Muscle layer of duodenum (tissue), 2 donors: Measurements from ENCODE around the gene ZXDC.

Source experiments
- H3K27ac ChIP-seq: one replicate; pipeline ENCODE4 v1.7.0; 2013; ENCODE audit warnings: mild to moderate bottlenecking, low read length
- H3K27me3 ChIP-seq: one replicate; pipeline ENCODE4 v1.7.0; 2013; ENCODE audit warnings: low read depth, mild to moderate bottlenecking, control low read depth, low read length
- H3K36me3 ChIP-seq, 2 donors: one replicate each; pipeline ENCODE4 v1.7.0; 2013; ENCODE audit warnings: low read length in 2 of 2, control low read depth in 1 of 2, mild to moderate bottlenecking in 1 of 2; ENCODE audit not compliant: insufficient read depth in 2 of 2, control insufficient read depth in 1 of 2
- H3K4me1 ChIP-seq, 2 donors: one replicate each; pipeline ENCODE4 v1.7.0; 2013; ENCODE audit warnings: low read length in 2 of 2, mild to moderate bottlenecking in 2 of 2, control low read depth in 1 of 2, moderate library complexity in 1 of 2; ENCODE audit not compliant: insufficient read depth in 2 of 2, control insufficient read depth in 1 of 2
- H3K4me3 ChIP-seq, 2 donors: one replicate each; pipeline ENCODE4 v1.7.0; 2013; ENCODE audit warnings: low read length in 2 of 2, low read depth in 1 of 2, mild to moderate bottlenecking in 1 of 2
- H3K9me3 ChIP-seq, 2 donors: one replicate each; pipeline ENCODE4 v1.7.0; 2013; ENCODE audit warnings: low read length in 2 of 2, control low read depth in 1 of 2, mild to moderate bottlenecking in 1 of 2; ENCODE audit not compliant: control insufficient read depth in 1 of 2
- donor health status: healthy.

Gene ZXDC

DNA sequence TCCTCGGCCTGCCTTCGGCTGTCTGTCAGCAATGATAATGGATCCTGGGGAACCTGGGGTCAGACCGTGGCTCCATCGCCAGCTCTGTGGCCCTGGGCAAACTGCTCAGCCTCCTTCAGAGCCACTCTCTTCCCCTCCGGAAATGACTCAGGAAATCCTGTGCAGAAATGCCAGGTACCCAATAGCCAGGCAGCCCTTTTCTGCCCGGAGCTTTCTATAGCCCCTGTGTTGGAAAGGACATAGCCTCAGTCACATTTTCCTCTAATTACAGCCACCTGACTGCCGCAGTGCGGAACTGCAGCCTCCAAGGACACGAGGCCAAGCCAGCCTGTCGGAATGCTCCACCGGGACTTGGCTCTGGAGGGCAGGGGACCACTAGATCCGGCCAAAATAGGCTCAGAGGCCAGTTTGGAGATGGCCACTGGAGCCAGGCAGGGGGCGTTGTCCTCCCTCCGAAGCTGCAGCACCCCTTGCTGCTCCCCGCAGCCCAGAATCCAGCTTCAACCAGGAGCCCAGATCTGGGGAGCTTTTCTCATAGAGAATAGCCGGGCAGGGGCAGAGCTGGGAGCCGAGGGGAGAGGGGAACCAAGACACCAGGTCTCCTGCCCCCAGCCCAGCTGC, 11.6 kb upstream of the ZXDC start:
- Histone ChIP-seq H3K27me3 (no peaks in the 10 kb centered on the region), H3K4me1 (no peaks in the 10 kb centered on the region), H3K36me3 (no peaks in the 10 kb centered on the region), H3K27ac (no peak overlapping the region), H3K4me3 (no peak overlapping the region), H3K9me3 (no peaks in the 10 kb centered on the region)

DNA sequence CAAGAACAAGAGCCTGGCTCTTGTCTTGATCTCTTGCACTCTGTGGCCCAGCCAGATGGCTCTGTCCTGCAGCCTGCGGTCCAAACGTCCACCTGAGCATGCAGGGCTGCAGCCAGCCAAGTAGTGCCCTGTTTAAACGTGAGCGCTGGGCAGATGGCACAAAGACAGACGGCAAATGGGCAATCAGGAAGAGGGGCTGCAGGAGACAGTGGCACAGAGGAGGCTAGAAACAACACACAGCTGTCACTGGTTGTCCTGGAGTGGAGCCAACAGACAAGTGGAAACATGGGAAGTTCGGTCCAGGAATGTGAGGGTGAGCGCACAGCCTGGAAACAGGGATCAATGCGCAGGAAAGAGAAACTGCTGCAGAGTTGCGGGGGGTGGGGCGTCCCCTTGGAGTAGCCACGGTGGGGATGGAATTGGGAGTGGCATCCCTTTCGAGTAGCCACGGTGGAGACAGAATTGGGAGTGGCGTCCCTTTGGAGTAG, 10.7 kb upstream of the ZXDC start:
- Histone ChIP-seq H3K27ac (no peak overlapping the region), H3K9me3 (no peaks in the 10 kb centered on the region), H3K36me3 (no peaks in the 10 kb centered on the region), H3K4me3 (no peak overlapping the region), H3K4me1 (no peaks in the 10 kb centered on the region), H3K27me3 (no peaks in the 10 kb centered on the region)

DNA sequence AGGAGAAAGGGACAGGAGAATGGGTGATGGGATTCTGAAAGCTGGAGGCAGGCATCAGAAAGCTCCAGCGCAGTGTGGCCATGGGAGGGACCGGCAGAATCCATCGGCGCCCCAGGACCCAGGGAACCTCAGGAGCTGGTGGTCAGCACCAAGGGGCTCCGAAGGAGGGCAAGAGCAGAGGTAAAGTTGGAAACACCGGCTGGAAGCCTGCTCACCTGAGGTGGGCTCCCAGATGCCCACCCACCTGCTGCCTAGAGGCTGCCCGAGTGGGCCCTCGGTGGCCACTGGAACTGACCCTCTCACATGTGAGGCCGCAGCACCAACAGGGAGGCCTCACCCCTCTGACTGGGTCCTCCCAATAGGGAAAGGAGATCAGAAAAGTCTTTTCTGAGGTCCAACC, 10.3 kb upstream of the ZXDC start:
- Histone ChIP-seq H3K4me3 (no peak overlapping the region), H3K36me3 (no peaks in the 10 kb centered on the region), H3K4me1 (no peaks in the 10 kb centered on the region), H3K27me3 (no peaks in the 10 kb centered on the region), H3K9me3 (no peaks in the 10 kb centered on the region), H3K27ac (no peak overlapping the region)

DNA sequence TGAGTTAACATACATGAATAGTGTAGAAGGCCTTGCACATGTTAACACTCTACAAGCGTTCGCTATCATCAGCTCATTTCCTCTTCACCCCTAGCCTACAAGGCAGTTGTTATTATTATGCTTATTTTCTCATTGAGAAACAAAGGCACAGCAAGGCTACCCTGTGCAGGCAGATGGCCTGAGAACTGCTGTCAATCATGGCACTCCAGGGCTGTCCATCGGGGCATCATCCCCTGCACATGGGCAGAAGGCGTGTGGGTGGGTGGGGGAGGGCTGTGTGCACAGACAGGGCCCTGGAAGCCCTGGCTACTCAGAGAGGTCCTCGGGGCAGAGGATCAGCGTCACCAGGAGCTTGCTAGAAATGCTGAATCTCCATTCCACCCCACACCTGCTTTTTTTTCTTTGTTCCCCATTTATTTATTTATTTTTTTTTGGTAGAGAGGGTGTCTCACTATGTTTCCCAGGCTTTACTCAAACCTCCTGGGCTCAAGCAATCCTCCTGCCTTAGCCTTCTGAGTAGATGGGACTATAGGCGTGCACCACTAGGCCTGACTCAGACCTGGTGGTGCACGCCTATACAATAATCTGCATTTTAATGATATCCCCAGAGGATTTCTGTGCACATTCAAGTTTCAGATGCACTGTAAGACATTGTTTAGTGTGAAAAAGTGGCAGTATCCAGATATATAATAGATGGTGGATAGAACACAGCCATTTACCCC, 9.6 kb upstream of the ZXDC start:
- H3K36me3 ChIP-seq, result no peaks in the 10 kb centered on the region
- no peaks in the 10 kb centered on the region for H3K27me3 ChIP-seq
- H3K9me3 ChIP-seq, result no peaks in the 10 kb centered on the region
- no peak overlapping the region for H3K27ac ChIP-seq
- H3K4me3 ChIP-seq, result no peak overlapping the region
- H3K4me1 ChIP-seq, result no peaks in the 10 kb centered on the region

DNA sequence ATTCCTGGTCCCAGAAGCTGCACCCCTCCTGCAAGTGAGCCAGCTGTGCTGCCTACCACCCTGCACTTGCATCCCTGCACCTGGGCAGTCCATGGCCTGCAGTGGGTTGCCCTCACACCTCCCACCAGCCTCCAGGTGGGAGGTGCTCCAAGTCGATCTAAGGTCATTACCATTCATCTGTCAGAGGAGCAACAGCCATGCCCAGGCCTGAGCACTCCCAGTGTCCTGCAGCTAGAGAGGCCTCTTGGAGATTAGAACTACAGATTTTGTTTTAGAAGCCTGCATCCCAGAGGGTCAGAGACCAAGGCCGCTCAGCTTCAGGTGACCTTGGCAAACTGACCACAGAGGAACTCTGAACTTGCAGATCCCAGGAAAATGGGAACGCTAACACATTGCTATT, 9.0 kb upstream of the ZXDC start:
- H3K4me3 ChIP-seq, result no peak overlapping the region
- no peaks in the 10 kb centered on the region for H3K4me1 ChIP-seq
- no peak overlapping the region for H3K27ac ChIP-seq
- no peaks in the 10 kb centered on the region for H3K36me3 ChIP-seq
- H3K27me3 ChIP-seq, result no peaks in the 10 kb centered on the region
- H3K9me3 ChIP-seq, result no peaks in the 10 kb centered on the region

DNA sequence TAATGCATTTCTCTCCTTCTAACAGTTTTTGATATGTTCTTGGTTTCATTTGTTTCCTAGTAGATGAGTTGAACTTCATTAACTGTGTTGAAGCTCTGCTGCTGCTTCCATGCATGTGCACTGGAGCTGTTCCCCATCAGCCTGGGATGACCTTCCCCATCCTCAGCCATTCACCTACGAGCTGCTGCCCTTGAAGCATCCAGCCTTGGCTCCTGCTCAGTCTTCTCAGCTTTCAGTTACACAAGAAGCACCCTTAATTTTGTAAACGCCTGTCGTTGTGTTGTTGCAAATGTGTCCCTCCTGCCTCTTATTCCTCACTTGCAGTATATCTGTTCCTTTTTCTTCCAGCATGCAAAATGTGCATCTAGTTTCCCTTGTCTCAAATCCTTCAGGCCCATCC, 8.5 kb upstream of the ZXDC start:
- no peaks in the 10 kb centered on the region for H3K36me3 ChIP-seq
- no peak overlapping the region for H3K27ac ChIP-seq
- H3K4me1 ChIP-seq, result no peaks in the 10 kb centered on the region
- no peak overlapping the region for H3K4me3 ChIP-seq
- no peaks in the 10 kb centered on the region for H3K27me3 ChIP-seq
- H3K9me3 ChIP-seq, result no peaks in the 10 kb centered on the region

DNA sequence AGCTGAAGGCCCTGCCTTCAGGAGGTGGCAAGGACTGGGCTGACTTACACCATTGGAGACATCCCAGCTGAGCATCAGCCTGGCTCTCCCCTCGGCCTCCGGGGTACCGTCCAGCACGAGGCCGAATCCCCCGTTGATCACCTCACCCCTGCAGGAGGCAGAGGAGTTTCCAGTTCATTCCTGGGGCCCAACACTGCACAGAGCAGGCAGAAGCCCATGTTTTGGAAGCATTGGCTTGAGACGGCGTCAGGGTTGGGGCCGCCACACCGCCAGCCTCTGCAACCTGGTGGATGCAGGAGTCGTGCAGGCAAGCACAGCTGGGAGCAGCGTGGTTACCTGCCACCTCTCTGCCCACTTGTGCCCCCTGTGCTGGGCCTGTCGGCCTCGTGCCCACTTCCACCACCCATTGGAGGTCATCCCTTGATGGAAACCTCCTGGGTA, 7.7 kb upstream of the ZXDC start:
- H3K4me3 ChIP-seq, result no peak overlapping the region
- H3K27ac ChIP-seq, result no peak overlapping the region
- no peaks in the 10 kb centered on the region for H3K4me1 ChIP-seq
- no peaks in the 10 kb centered on the region for H3K9me3 ChIP-seq
- no peaks in the 10 kb centered on the region for H3K36me3 ChIP-seq
- no peaks in the 10 kb centered on the region for H3K27me3 ChIP-seq

DNA sequence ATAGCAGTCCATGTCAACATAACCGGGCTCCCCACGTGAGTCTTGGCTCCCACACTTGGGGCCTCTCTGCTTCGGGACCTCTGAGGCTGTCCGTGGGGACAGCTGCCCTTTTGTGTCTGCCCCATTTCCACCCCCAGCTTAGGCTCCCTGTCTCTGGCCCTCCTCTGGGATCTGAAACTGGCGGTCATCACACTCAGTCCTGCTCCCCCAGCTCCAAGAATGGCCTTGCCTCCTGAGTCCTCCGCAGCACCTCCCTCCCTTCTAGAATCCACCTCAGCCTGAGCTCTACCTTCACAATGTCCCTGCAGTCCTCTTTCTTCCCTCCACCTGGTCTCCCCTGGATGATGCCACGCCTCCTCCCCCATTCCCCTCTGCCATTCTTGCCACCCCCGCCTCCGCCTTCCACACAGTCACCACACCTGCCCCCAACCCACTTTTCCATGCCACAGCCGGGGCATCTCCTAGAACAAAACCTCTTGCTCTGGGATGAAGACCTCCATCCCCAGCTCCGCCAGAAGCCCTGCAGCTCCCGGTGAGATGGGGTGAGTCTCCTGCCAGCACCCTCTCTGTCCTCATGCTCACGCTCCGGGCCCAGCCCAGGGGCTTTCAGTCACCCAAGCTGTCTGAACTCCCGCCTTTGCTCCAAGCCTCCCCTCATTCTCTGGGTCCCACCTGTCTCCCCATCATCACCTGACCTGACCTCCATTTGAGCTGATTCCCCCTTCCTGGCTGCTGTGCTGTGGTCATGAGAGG, 7.0 kb upstream of the ZXDC start:
- Histone ChIP-seq H3K36me3 (no peaks in the 10 kb centered on the region), H3K27ac (no peak overlapping the region), H3K4me1 (no peaks in the 10 kb centered on the region), H3K4me3 (no peak overlapping the region), H3K9me3 (no peaks in the 10 kb centered on the region), H3K27me3 (no peaks in the 10 kb centered on the region)

DNA sequence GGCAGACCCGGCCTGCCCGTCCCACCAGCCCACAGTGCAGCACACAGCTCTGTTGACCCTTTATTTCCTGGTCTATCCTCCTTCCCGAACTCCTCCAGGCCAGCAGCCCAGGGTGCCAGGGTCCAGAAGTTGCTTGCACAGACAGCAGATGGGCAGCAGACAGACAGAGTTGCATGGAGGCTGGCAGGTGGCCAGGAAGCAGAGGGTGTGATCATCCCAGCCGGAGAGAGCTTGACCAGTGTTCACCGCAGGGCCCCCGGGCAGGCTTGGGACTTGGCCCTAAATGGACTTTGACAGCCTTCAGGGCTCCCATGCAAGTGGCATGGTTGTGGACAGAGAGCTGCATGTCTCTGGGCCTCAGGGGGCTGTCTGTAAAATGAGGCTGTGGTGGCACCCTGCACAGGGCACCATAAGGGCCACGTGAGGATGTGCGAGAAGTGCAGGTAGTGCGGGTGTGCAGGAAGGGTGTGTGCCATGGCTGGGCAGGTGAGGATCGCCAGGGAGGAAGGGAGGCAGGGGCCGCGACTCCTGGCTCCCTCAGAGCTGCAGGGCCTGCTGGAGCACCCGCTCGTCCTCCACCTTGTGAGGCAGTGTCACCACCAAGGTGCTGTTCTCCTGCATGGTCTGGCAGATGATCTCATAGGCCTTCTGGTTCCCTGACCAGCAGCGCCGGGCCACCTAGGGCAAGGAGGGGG, 6.3 kb upstream of the ZXDC start:
- no peaks in the 10 kb centered on the region for H3K27me3 ChIP-seq
- H3K36me3 ChIP-seq, result no peaks in the 10 kb centered on the region
- H3K4me1 ChIP-seq, result no peaks in the 10 kb centered on the region
- no peaks in the 10 kb centered on the region for H3K9me3 ChIP-seq
- H3K27ac ChIP-seq, result no peak overlapping the region
- H3K4me3 ChIP-seq, result no peak overlapping the region

DNA sequence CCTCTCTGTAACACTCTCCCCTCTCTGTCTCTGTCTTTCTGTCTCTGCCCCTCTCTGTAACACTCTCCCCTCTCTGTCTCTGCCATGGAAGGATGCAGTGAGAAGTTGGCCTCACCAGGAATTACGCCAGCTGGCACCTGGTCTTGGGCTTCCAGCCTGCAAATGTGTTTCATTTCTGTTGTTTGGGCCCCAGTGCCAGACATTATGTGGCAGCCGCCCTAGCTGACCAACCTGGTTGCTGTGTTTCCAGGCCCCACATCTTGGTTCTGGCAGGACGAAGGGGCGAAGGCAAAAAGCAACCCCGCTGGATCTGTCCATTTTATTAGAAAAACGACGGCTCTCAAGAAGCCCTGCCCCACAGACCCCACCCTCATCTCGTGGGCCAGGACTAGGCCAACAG, 5.2 kb upstream of the ZXDC start:
- Histone ChIP-seq H3K9me3 (no peaks in the 10 kb centered on the region), H3K4me1 (no peaks in the 10 kb centered on the region), H3K27ac (no peak overlapping the region), H3K4me3 (no peak overlapping the region), H3K27me3 (no peaks in the 10 kb centered on the region), H3K36me3 (no peaks in the 10 kb centered on the region)

DNA sequence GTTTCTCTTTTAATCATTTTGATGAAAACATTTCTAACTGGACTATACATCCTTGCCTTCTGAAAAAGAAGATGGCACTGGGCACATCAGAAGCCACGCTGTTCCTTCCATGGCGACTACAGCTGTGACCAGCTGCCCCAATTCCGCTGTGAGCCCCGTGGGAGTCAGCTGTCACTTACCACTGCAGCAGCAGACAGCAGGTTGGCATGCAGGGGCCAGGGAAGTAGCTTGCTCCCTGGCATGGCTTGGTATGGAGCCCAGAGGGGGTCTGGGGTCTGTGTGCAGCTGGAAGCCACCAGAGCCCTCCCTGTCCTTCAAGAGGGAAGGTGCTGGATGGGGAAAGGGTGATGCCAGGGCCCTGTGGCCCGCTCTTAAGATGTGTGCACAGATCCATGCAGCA, 4.5 kb upstream of the ZXDC start:
- H3K27ac ChIP-seq, result no peak overlapping the region
- H3K9me3 ChIP-seq, result no peaks in the 10 kb centered on the region
- no peaks in the 10 kb centered on the region for H3K36me3 ChIP-seq
- no peak overlapping the region for H3K4me3 ChIP-seq
- no peaks in the 10 kb centered on the region for H3K4me1 ChIP-seq
- H3K27me3 ChIP-seq, result no peaks in the 10 kb centered on the region
